GM12801 (cell line): Measurements from ENCODE around the gene OSBPL3.

Experiments used
- CTCF ChIP-seq: IDR thresholded peaks from one replicate; pipeline ENCODE4 v1.5.1; 2011; ENCODE audit warnings: control low read depth; ENCODE audit not compliant: insufficient read length; ENCODE audit errors: extremely low read depth

Gene OSBPL3

GRCh38 chr7:25012254-25012653 is 32.3 kb upstream of the OSBPL3 start:
- no peak for TF ChIP-seq CTCF

- no peak for TF ChIP-seq CTCF
Measured at GRCh38 chr7:25009257-25009656, 29.3 kb upstream of the OSBPL3 start.

DNA sequence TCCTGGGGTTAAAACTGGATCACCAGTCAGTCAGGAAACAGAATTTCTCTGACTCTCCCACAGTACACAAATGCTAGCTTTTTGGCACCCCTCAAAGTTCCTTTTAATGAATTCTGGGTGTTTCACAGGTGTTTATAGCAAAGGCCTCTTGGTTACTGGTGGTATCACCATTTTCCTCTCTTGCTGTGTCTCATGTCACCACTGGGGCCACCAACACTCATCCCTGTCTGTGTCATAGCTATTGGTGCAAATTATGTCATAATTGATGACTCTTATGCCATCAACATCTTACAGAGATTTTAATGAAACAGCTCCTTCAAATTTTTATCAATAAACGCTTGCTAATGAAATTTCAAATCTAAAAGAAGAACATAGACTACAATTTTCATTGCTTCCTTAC is 27.7 kb upstream of the OSBPL3 start:
- no peak for TF ChIP-seq CTCF

DNA sequence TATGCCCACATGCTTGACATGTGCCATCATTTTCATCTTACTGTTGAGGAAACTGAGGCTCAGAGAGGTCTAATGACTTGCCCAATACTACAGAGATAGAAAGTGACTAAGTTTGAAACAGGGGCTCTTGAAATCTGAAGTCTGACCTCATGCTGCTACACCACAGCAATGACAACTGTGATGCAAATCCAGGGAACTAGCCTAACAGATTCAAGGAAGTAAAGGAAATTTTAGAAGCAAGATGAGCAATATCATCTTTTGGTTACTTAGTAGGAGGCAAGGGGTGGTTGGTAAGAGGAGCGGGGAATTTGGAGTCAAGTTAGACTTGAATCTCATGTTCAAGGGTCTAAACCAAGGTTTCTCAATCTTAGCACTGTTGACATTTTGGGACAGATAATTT is 26.3 kb upstream of the OSBPL3 start:
- TF ChIP-seq CTCF = no peak

DNA sequence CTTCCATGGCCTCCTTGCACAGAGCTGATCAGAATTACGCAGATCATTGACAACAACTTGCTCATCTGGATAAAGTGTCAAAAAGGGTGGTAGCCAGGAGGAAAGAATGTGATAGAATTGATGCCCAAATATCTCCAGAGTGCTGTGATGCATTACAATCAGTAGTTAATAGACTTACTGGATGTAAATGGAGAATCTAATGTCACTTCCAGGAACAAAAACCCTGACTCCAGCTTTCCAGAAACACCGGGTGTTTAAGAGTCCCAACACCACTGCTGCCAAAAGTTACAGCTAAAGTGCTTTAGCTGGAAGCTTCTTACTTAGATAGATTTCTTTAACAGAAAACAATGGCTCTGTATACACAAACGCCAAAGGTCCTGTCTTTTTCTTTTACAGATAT is 25.7 kb upstream of the OSBPL3 start:
- no peak for TF ChIP-seq CTCF

DNA sequence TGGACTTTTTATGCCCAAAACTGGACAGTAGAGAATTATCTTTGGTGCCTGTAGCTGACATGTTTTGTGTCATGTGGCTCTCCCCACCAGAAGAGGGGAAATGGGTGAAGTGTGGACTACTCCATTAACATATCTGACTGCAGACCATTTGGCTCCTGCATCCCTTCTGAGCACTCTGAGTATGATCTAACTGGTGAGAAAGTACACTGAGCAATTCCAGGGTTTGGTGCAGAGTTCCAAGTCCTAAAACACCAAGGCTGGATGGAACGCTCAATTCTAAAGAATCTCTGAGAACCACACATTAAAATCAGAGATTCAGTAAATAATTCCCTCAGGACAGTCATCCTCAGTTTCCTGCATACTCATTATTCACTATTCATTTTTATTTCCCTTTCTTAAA is 22.8 kb upstream of the OSBPL3 start:
- no peak for TF ChIP-seq CTCF

GRCh38 chr7:24995466-24995865 is 15.5 kb upstream of the OSBPL3 start:
- no peak for TF ChIP-seq CTCF

- no peak for TF ChIP-seq CTCF
Measured at GRCh38 chr7:24992314-24992713, 12.3 kb upstream of the OSBPL3 start.
